Occipital lobe (tissue), 3 donors: ENCODE data around the gene CLDN6. TPM values are rescaled to one million over a fixed set of nuclear protein-coding genes. Genes with fewer than 3 reads are reported as not detected.

ENCODE experiments used
- DNase-seq: peaks from one replicate; lab custom pipeline; 2025; lab: John Stamatoyannopoulos, UW
- small RNA-seq: library from RNA; depleted of rRNA; stranded (forward); fragments of <200 nt; gene quantifications from one replicate; pipeline ENCODE3, GENCODE V24; 2014
- total RNA-seq: library from RNA; depleted of rRNA; stranded (reverse); fragments of >200 nt; gene quantifications from one replicate; pipeline ENCODE4 v1.2.3, GENCODE V29; 2014

CLDN6 gene
- total RNA-seq, 1 donor from 2014 or later = not detected

DNA sequence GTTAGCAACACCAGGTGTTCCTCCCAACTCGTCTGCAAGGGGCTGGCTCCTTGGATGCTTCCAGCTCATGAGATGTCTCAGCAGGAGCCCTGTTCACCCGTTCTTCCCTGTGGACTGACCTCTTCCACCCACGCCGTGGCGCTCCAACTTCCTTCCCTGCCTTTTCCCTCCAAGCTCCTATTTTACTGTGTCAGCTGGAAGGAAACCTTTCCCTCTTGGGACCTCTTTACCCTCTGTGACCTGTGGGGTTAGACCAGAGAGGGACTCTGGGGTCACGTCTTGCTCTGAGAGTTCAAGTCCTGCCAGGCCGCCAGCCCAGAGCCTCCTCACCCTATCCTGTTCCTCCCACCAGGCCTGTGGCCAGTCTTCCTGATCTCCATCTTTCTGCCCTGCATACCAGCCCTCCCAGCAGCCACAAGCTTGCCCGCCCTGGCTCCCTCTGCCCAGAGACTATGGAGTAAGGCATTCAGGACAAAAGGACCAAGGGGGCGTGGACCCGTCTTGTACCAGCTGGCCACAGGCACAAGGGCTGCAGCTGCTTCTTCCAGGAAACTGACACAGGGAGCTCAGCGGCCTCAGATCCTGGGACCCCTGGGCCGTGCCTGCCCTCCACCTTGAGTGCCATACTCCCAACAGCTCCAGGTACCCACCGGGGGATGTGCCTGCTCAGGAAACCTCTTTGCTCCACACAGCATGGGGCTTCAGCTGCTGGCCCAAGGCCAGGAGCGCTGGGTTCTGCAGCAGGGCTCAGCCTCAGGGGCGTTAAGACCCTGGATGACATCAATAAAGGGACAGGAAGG, 45.8 kb downstream of the CLDN6 start:
- no peak for DNase-seq

DNA sequence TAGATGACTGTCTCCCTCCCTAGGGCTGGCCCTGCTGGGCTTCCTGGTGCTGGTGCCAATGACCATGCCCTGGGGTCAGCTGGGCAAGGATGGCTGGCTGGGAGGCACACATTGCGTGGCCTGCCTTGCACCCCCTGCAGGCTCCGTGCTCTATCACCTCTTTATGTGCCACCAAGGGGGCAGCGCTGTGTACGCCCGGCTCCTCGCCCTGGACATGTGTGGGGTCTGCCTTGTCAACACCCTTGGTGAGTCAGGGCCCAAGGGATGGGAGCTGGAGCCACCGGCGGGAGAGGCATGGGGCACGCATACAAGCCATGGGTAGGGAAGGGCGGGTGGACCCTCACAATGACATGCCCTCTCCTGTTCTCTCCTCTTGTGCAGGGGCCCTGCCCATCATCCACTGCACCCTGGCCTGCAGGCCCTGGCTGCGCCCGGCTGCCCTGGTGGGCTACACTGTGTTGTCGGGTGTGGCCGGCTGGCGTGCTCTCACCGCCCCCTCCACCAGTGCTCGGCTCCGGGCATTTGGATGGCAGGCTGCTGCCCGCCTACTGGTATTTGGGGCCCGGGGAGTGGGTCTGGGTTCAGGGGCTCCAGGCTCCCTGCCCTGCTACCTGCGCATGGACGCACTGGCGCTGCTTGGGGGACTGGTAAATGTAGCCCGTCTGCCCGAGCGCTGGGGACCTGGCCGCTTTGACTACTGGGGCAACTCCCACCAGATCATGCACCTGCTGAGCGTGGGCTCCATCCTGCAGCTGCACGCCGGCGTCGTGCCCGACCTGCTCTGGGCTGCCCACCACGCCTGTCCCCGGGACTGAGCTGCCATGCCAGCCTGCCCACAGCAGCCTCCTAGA, 46.6 kb downstream of the CLDN6 start:
- no peak for DNase-seq

DNA sequence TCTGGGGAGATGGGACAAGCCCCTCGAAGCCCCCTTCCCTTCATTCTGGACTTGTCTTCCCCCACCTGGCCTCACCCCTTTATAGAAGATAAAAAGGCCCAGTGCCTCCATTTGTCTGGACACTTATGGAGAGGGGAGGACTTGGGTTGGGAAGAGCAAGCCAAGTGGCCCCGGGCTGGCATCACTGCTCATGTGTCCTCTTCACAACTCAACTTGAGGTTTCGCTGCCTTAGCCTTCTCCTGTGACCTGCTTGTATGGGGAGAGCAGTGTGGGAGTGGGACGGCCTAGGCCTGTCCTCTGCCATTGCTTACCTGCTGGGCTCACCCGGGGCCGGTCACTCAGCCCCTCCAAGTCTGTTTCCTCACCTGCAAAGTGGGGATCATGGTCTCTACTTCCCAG, 47.4 kb downstream of the CLDN6 start:
- no peak for DNase-seq

DNA sequence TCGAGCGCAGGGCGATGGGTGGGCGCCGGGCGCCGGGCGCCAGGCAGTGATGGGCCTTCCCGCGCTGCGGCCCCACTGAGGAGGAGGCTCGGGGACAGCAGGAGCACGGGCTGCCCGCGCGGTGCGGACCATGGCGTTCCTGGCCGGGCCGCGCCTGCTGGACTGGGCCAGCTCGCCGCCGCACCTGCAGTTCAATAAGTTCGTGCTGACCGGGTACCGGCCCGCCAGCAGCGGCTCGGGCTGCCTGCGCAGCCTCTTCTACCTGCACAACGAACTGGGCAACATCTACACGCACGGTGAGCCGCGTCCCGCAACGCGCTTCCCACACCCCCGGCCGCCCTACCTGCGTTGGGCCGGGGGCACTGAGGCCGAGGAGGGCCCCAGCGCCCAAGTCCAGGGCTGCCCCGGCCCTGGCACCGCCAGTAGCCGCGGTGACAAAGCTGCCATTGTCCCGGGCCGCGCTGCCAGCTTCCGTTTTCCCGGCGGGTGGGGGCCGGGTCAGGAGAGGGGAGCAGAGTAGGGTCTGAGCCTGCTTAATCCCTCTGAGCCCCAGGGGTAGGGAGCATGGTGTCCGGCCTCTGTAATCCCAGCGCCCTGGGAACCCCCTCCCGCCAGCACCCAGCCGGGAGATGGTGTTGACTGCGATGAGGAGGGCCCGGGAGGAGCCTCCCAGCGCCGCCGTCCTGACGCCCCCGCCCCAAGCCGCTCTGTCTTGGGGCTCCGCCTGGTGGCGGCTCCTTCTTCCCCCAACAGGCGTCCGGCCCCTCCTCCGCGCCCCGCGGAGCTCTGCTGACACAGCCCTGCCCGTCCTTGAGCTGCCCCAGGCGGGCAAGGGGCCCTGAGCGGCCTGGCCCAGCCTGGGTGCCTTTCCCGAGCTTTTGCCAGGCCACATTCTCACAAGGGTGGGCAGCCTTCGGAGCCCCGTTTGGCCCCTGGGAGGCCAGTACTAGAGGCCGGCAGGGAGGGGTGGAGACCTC, 48.1 kb downstream of the CLDN6 start:
- DNase-seq = peak; percentile 53

DNA sequence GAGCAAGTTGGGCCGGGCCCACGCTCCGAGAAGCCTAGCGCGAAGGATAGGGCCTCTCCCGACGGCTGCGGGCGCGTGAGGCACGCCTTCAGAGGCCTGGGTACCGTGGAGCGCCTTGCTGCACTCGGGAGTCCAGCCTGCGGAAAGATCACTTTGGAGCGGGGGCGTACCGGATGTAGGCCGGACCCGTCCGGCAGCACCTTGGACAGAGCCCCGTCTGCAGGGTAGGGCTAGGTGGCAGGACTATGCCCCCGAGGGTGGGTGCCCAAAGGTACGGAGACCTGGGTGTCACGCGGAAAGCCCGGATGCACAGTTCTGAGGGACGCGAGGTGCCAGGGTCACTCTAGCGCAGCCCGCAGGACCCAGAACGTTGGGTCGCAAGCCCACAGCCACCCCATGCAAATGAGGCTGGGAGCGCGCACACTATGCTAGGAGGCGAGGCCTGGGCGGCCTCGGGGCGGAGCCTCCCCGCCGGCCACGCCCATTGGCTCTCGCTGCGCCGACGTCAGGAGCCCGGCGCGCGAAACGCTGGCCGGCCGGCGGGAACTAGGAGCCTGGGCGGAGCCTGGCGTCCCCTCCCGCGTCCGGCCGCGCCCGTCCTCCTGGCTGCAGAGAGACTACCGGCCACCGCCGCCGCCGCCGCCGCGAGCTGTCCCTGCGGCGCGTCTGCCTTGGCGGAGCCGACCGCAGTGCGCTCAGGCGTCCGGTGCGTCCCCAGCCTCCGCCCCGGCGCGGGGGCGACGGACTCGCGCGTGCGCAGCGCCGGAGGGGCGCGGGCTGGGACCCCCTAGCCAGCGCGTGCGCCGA, 49.0 kb downstream of the CLDN6 start, which contains the start of gene PAQR4:
Gene PAQR4, plus strand, starts transcription at position 611 of the 807 bp plus-strand sequence. CDS start 327 bp downstream, outside the sequence.
- peak; percentile 80 for DNase-seq

DNA sequence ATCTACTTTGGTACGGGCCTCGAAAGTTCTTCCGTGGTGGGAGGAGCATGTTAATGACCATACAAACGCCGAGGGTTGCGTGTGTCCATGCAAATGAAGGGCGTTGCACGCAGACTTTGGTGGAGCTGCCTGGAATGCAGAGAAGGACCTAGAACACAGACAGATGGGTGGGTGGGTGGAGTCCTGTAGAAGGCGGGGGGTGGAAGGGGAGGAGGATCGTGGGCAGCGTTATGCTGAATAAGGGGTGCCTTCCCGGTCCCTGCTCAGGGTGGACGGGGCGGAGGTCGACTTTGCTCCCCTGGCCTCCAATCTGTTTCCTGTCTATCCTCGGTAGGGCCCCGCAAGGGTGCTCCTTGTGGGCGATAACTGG, 49.6 kb downstream of the CLDN6 start:
- DNase-seq = no peak

DNA sequence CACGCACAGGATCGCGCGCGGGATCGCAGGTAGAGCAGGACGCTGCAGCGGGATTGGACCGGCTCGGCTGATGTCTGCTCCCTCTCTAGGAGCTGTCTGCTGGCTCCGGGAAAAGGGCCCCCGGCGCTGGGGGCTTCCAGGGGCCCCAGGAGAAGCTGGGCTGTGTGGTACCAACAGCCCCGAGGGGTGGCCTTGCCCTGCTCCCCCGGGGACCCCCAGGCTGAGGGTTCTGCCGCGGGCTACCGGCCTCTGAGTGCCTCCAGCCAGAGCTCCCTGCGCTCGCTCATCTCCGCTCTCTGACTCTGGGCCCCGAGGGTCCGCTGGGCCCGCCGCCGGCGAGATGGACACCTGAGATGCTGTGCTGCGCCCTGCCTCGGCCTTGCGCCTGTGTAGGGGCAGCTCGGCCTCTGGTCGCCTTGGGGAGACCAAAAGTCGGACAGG, 50.2 kb downstream of the CLDN6 start:
- no peak for DNase-seq

DNA sequence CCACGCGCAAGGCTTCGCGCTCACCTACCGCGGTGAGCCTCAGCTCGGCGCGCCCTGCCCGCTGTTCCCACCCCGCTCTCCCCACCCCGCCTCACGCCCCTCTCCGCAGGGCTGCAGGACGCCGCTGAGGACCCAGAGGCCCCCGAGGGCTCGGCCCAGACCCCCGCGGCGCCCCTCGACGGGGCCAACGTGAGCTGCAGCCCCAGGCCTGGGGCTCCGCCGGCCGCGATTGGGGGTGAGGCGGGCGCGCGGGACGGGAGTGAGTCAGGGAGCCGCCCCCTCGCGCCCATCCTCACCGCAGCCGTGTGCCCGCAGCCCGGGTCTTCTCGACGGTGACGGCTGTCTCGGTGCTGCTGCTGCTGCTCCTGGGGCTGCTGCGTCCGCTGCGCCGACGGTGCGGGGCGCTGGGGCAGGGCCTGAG, 50.8 kb downstream of the CLDN6 start:
- no peak for DNase-seq

DNA sequence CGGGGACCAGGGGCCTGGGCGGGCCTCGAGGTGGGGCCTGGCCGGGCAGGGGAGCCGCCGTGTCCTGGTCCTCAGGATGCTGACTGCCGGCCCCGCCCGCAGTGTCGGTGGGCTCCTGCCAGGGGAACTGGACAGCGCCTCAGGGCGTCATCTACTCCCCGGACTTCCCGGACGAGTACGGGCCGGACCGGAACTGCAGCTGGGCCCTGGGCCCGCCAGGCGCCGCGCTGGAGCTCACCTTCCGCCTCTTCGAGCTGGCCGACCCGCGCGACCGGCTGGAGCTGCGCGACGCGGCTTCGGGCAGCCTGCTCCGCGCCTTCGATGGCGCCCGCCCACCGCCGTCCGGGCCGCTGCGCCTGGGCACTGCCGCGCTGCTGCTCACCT, 51.2 kb downstream of the CLDN6 start:
- no peak for DNase-seq

DNA sequence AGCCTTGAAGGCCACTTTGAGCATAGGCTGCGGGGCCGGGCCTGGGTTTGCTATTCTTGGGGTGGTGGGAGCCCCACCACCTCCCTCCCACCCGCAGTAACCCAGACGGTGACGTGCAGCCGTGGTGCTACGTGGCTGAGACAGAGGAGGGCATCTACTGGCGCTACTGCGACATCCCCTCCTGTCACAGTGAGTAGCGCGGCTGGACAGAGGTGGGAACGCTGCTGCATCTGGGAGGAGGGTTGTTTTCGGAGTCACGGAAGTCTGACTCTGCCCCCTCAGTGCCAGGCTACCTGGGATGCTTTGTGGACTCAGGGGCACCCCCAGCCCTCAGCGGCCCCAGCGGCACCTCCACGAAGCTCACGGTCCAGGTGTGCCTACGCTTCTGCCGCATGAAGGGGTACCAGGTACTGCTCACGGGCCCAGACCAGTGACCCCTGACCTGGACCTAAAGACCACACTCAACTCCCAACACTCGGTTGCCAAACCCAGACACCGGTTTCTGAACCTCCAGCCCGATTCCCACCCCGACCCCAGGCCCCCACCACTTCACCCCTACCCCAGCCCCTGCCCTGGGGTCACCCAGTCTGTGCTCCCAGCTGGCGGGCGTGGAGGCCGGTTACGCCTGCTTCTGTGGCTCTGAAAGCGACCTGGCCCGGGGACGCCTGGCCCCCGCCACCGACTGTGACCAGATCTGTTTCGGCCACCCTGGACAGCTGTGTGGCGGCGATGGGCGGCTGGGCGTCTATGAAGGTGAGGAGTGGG, 51.8 kb downstream of the CLDN6 start:
- DNase-seq = no peak

Small RNA genes within 50 kb of the gene (small RNA-seq; reads per million reads assigned to genes)
- not detected for gene LINC00514

Other genes starting within 250 kb of the CLDN6 start
- gene ELOB, start 240.9 kb downstream of the CLDN6 start, total RNA-seq = 84.1 TPM
- not detected for gene PRSS33, start 230.6 kb downstream of the CLDN6 start, total RNA-seq
- not detected for gene PRSS41, start 219.7 kb downstream of the CLDN6 start, total RNA-seq
- gene PRSS21, start 200.9 kb downstream of the CLDN6 start, total RNA-seq = not detected
- 0.47 TPM for gene ZG16B, start 187.9 kb downstream of the CLDN6 start, total RNA-seq
- not detected for gene PRSS22, start 160.0 kb downstream of the CLDN6 start, total RNA-seq
- gene FLYWCH2, start 135.0 kb downstream of the CLDN6 start, total RNA-seq = 43.8 TPM
- gene FLYWCH1, start 106.3 kb downstream of the CLDN6 start, total RNA-seq = 20.7 TPM
- gene KREMEN2, start 53.9 kb downstream of the CLDN6 start, total RNA-seq = not detected
- gene PAQR4, start 48.8 kb downstream of the CLDN6 start, total RNA-seq = 19.7 TPM
- 3.0 TPM for gene PKMYT1, start 37.7 kb downstream of the CLDN6 start, total RNA-seq
- gene CLDN9, start 5.3 kb downstream of the CLDN6 start, total RNA-seq = not detected
- 2.0 TPM for gene TNFRSF12A, start 2.2 kb upstream of the CLDN6 start, total RNA-seq
- 15.1 TPM for gene HCFC1R1, start 5.8 kb upstream of the CLDN6 start, total RNA-seq
- gene THOC6, start 5.9 kb upstream of the CLDN6 start, total RNA-seq = 5.8 TPM
- not detected for gene BICDL2, start 18.8 kb upstream of the CLDN6 start, total RNA-seq
- gene MMP25, start 28.4 kb upstream of the CLDN6 start, total RNA-seq = 0.62 TPM
- gene IL32, start 47.5 kb upstream of the CLDN6 start, total RNA-seq = 1.1 TPM
- gene ZSCAN10, start 81.1 kb upstream of the CLDN6 start, total RNA-seq = not detected
- gene ZNF205, start 94.4 kb upstream of the CLDN6 start, total RNA-seq = 18.9 TPM
- gene ZNF213, start 116.8 kb upstream of the CLDN6 start, total RNA-seq = 8.3 TPM
- 0.78 TPM for gene OR1F1, start 170.0 kb upstream of the CLDN6 start, total RNA-seq
- gene ZNF200, start 217.0 kb upstream of the CLDN6 start, total RNA-seq = 17.9 TPM
- gene MEFV, start 238.4 kb upstream of the CLDN6 start, total RNA-seq = 0.47 TPM